ENCODE measurements around the gene SH3GL3. TPM values are rescaled to one million over a fixed set of nuclear protein-coding genes. Genes with fewer than 3 reads are reported as not detected.

SH3GL3 gene
- total and polyA plus RNA-seq, 2 of the 13 experiments (the other 11 are each of a cell fraction or from before 2014, with no cell fraction given) = not detected

GRCh38 chr15:83475551-83475950, 28.4 kb downstream of the SH3GL3 start:
- H3K36me3 ChIP-seq (replicated peaks in 1 of 2; ENCODE audit: control insufficient read depth in 1 of 2, insufficient read depth in 2 of 2, low read length in 2 of 2) = no peaks in the 10 kb centered on the region
- H2AFZ ChIP-seq (ENCODE audit: low read length) = no peak overlapping the region
- FAIRE-seq = no peak
- no peak for DNase-seq (ENCODE audit: low spot score)
- intact Hi-C loops (cut with micrococcal nuclease; ENCODE audit: unreplicated experiment) = no loop called here
- no peak overlapping the region for H3K9ac ChIP-seq (ENCODE audit: insufficient read depth, low read depth, low read length)
- CTCF ChIA-PET (ENCODE audit: low intra/inter-chr PET ratio, low total read pairs) = no interaction called here
- H3K9me3 ChIP-seq (ENCODE audit: low read length) = no peaks in the 10 kb centered on the region
- in situ Hi-C loops (cut with HindIII; ENCODE audit: extremely low pct_ligation_motif_present, low pct_unique_long_range_greater_than_20kb) = no loop called here
- no peak overlapping the region for H3K4me2 ChIP-seq (ENCODE audit: low read depth, low read length)
- no peaks in the 10 kb centered on the region for H3K79me2 ChIP-seq (ENCODE audit: insufficient read depth, low read length)
- 5% methylated on average over 2 of the region's 2 CpGs for whole genome bisulfite sequencing (ENCODE audit: low lambda C conversion rate)
- no peak overlapping the region for H3K27ac ChIP-seq (ENCODE audit: extremely low read length, insufficient read depth, low read length)
- ATAC-seq = no peak
- no peaks in the 10 kb centered on the region for H3K4me1 ChIP-seq (ENCODE audit: insufficient read depth, low read length)
- no TSS peak for BruUV-seq (replicated peaks)
- POLR2A ChIA-PET = no interaction called here
- H3K4me3 ChIP-seq (replicated peaks in 1 of 3; ENCODE audit: insufficient read depth in 1 of 3, low read depth in 2 of 3, low read length in 3 of 3) = no peak overlapping the region
- TF ChIP-seq RNF2 (conservative IDR thresholded peaks at IDR 0.05; ENCODE audit: low read depth) = no peak
- TF ChIP-seq ZNF296 (CRISPR knock-in tag; conservative IDR thresholded peaks at IDR 0.05) = no peak
- no peak for TF ChIP-seq ZBTB49 (CRISPR knock-in tag; IDR thresholded peaks at IDR 0.05; ENCODE audit: borderline replicate concordance)
- no peak for TF ChIP-seq STAT5B (CRISPR knock-in tag; IDR thresholded peaks at IDR 0.05)
- H3K27me3 ChIP-seq (ENCODE audit: control insufficient read depth in 1 of 2, insufficient read depth in 2 of 2, low read length in 2 of 2) = no peaks in the 10 kb centered on the region; a peak in 1 of 5 replicates
- H4K20me1 ChIP-seq (ENCODE audit: insufficient read depth, low read length) = no peaks in the 10 kb centered on the region

- Histone ChIP-seq H3K4me1 (ENCODE audit: insufficient read depth, low read length) (no peaks in the 10 kb centered on the region), H3K79me2 (ENCODE audit: insufficient read depth, low read length) (no peaks in the 10 kb centered on the region), H4K20me1 (ENCODE audit: insufficient read depth, low read length) (no peaks in the 10 kb centered on the region), H3K9ac (ENCODE audit: insufficient read depth, low read depth, low read length) (no peak overlapping the region), H3K4me3 (replicated peaks in 1 of 3; ENCODE audit: insufficient read depth in 1 of 3, low read depth in 2 of 3, low read length in 3 of 3) (no peak overlapping the region), H3K36me3 (replicated peaks in 1 of 2; ENCODE audit: control insufficient read depth in 1 of 2, insufficient read depth in 2 of 2, low read length in 2 of 2) (no peaks in the 10 kb centered on the region), H3K9me3 (ENCODE audit: low read length) (no peaks in the 10 kb centered on the region), H2AFZ (ENCODE audit: low read length) (no peak overlapping the region), H3K27ac (ENCODE audit: extremely low read length, insufficient read depth, low read length) (no peak overlapping the region), H3K27me3 (ENCODE audit: control insufficient read depth in 1 of 2, insufficient read depth in 2 of 2, low read length in 2 of 2) (no peaks in the 10 kb centered on the region; a peak in 1 of 5 replicates), H3K4me2 (ENCODE audit: low read depth, low read length) (no peak overlapping the region)
- no TSS peak for BruUV-seq (replicated peaks)
- DNase-seq (ENCODE audit: low spot score) (no peak), ATAC-seq (no peak), FAIRE-seq (no peak)
- CTCF ChIA-PET (ENCODE audit: low intra/inter-chr PET ratio, low total read pairs) = no interaction called here
- intact Hi-C loops (cut with micrococcal nuclease; ENCODE audit: unreplicated experiment) (no loop called here), in situ Hi-C loops (cut with HindIII; ENCODE audit: extremely low pct_ligation_motif_present, low pct_unique_long_range_greater_than_20kb) (no loop called here)
- 14% methylated on average over 2 of the region's 2 CpGs for WGBS (ENCODE audit: low lambda C conversion rate)
- POLR2A ChIA-PET = no interaction called here
- TF ChIP-seq ZNF740 (CRISPR knock-in tag; IDR thresholded peaks at IDR 0.05) (no peak), ZNF468 (CRISPR knock-in tag; IDR thresholded peaks at IDR 0.05) (no peak), THAP8 (CRISPR knock-in tag; IDR thresholded peaks at IDR 0.05; ENCODE audit: borderline replicate concordance) (no peak), MLXIP (CRISPR knock-in tag; IDR thresholded peaks at IDR 0.05; ENCODE audit: borderline replicate concordance) (no peak), ATRX (CRISPR knock-in tag; IDR thresholded peaks at IDR 0.05; ENCODE audit: borderline replicate concordance) (no peak), SAP130 (CRISPR knock-in tag; IDR thresholded peaks at IDR 0.05; ENCODE audit: low read depth) (no peak), HOXA9 (CRISPR knock-in tag; IDR thresholded peaks at IDR 0.05; ENCODE audit: borderline replicate concordance) (no peak), SRSF4 (IDR thresholded peaks at IDR 0.05; ENCODE audit: low read depth, low read length, poor library complexity, severe bottlenecking) (no peak)
These were observed 28.9 kb downstream of the SH3GL3 start for GRCh38 chr15:83476066-83476465.

Measured in HepG2 (cell line).